ENCODE measurements around the gene NEK6.

Gene NEK6

GRCh38 chr9:124260769-124261603 lies 3.2 kb downstream of the NEK6 start:
- no peak for TF ChIP-seq CTCF (conservative IDR thresholded peaks at IDR 0.05)
- TF ChIP-seq ZFX (IDR thresholded peaks at IDR 0.05), result no peak
- peak overlapping the region; percentile 90 for H3K27ac ChIP-seq

DNA sequence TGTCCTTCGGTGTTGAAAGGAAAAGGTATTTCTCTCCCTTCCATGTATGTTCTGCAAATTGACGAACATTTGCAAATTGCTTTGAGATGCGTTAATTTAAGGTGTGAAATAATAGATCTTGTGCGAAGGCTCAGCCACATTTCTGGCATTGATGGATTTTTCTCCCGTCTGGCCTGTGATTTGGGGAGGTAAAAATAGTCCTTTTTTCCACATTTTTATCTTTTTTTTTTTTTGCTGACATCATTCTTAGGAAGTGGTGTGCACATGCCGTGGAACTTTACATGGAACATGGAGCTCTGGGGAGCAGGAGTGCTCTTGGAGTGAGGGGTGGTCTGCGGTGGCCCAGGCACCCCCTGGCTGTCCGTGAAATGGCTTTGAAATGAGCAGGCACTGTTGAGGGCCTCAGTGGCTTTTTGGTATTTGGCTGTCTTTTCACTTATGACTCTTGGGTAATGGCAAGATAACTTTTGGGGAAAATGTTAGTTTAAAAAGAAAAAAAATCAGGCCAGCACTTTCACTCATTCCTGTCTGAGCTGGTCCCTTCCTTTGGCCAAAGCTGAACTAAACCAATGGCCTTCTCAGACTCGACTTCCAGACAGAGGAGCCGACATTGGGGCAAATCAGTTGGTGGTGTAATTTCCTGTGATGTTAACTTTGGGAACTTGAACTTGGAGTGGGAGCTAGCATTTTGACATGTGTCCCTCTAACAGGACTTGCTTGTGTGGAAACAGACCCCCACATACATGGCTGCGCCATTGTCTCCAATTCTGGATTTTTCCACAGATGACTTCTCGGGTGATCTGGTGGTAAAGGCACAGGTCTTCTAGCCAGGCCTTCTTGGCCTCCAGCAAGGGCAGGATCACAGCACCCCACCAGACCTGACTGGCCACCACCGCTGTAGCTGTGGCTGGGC lies 4.2 kb downstream of the NEK6 start:
- TF ChIP-seq ZFX (IDR thresholded peaks at IDR 0.05) (no peak), CTCF (conservative IDR thresholded peaks at IDR 0.05) (no peak)
- H3K27ac ChIP-seq, result no peak overlapping the region

DNA sequence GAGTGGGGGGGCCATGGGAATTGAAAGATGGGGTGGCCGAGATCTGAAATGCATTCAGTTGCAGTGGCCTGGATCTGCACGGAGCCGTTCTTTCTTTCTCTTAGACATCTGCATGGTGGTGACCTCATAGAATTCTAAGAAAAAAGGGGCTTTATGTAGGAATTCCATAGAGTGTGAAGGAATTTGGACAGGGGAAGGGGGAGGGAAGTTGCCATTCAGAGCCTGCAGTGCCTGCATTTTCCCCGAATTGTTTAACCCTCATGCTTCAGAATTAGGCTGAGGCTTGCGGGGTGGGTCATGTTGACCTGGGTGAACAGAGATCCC lies 4.9 kb downstream of the NEK6 start:
- H3K27ac ChIP-seq, result no peak overlapping the region

GRCh38 chr9:124263213-124263612 lies 5.5 kb downstream of the NEK6 start:
- no peak overlapping the region for H3K27ac ChIP-seq

More for the DNA sequence above, 4.9 kb downstream of the NEK6 start:
- no peak for TF ChIP-seq ZFX (IDR thresholded peaks at IDR 0.05)
- TF ChIP-seq CTCF (conservative IDR thresholded peaks at IDR 0.05), result no peak

DNA sequence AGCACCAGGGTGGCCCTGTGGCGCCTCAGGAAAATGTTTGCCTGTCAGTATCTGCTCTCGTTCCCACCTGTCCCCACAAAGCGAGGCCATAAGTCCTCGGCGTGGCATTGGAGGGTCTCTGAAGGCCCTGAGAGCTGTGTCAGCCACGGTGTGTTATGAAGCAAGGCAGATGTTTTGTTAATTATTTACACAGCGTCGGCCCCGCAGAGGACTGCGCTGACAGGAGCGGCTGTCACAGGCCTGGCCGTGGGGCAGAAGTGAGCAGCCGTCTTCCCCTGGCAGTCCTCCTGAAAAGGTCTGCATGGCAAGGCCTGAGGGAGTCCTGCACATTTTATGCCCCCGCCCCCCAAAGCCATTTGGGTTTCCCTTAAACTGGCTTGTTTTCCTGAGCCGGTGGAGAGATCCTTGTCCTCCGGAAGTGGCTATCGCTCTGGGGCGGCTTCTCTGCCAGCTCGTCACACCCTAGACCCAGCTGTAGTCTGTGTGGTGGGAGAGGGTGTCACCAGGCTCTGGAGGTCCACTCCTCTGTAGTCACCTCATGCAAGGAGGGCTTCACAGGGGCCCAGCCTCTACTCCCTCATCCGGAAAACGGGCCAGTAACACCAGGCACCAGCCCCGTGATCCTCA lies 6.2 kb downstream of the NEK6 start:
- no peak overlapping the region for H3K27ac ChIP-seq
- TF ChIP-seq CTCF (conservative IDR thresholded peaks at IDR 0.05) (no peak), ZFX (IDR thresholded peaks at IDR 0.05) (no peak)

More at GRCh38 chr9:124263213-124263612, 5.5 kb downstream of the NEK6 start:
- TF ChIP-seq ZFX (IDR thresholded peaks at IDR 0.05), result no peak
- no peak for TF ChIP-seq CTCF (conservative IDR thresholded peaks at IDR 0.05)

DNA sequence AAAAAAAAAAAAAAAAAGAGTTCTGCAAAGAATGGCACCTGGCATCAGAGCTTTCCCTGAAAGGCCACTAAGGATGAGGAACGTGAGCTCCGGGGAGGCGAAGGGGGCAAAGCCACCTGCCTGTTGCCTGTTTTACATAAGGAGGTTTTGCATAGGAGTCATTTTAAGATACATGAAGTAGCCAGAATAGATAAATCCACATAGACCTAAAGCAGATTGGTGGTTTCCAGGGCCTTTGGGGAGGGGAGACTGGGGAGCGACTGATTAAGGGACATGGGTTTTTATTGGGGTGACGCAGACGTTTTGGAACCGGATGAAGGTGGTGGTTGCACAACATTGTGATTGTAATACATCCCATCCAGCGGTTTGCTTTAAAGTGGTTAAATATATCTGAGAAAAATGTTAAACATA lies 7.1 kb downstream of the NEK6 start:
- TF ChIP-seq CTCF (conservative IDR thresholded peaks at IDR 0.05), result no peak
- TF ChIP-seq ZFX (IDR thresholded peaks at IDR 0.05), result no peak
- no peak overlapping the region for H3K27ac ChIP-seq

Measured in C4-2B (cell line).